Measurements from ENCODE around the gene SMIM10L2A.
"Not testable (repeated sequence)": the region's sequence is repeated elsewhere in the genome, so short reads cannot be mapped to it uniquely, and the experiment has no call there.

SMIM10L2A gene

DNA sequence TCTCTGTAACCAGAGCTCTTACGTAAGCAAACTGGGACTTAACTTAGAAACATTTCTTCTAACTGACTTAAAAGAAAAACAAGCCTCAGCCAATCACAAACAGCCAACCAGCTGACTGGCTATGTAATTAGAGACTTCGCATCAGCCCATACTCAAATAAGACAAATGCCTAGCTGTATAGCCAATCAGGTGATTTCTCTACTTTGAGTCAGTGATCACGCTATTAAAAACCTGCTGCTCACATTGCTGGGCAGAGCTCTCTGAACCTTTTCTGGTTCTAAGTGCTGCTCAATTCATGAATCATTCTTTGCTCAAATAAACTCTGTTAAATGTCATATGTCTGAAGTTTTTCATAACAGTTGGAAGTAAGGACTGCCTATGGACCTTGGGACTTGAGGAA lies 9.9 kb upstream of the SMIM10L2A start:
- no peak for DNase-seq (ENCODE audit: low read depth in 1 of 2, low spot score in 1 of 2)
- TF ChIP-seq, protein P1, sequence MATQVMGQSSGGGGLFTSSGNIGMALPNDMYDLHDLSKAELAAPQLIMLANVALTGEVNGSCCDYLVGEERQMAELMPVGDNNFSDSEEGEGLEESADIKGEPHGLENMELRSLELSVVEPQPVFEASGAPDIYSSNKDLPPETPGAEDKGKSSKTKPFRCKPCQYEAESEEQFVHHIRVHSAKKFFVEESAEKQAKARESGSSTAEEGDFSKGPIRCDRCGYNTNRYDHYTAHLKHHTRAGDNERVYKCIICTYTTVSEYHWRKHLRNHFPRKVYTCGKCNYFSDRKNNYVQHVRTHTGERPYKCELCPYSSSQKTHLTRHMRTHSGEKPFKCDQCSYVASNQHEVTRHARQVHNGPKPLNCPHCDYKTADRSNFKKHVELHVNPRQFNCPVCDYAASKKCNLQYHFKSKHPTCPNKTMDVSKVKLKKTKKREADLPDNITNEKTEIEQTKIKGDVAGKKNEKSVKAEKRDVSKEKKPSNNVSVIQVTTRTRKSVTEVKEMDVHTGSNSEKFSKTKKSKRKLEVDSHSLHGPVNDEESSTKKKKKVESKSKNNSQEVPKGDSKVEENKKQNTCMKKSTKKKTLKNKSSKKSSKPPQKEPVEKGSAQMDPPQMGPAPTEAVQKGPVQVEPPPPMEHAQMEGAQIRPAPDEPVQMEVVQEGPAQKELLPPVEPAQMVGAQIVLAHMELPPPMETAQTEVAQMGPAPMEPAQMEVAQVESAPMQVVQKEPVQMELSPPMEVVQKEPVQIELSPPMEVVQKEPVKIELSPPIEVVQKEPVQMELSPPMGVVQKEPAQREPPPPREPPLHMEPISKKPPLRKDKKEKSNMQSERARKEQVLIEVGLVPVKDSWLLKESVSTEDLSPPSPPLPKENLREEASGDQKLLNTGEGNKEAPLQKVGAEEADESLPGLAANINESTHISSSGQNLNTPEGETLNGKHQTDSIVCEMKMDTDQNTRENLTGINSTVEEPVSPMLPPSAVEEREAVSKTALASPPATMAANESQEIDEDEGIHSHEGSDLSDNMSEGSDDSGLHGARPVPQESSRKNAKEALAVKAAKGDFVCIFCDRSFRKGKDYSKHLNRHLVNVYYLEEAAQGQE (IDR thresholded peaks at IDR 0.05; ENCODE audit: insufficient replicate concordance, low read depth): no peak
- no peak for TF ChIP-seq SPI1 (IDR thresholded peaks at IDR 0.05; ENCODE audit: borderline replicate concordance, low read depth)
- H3K27me3 ChIP-seq (ENCODE audit: insufficient read depth, poor library complexity, severe bottlenecking): no peaks in the 10 kb centered on the region
- H3K4me3 ChIP-seq (replicated peaks; ENCODE audit: insufficient read depth, low read length): no peak overlapping the region
- no peak overlapping the region for H3K27ac ChIP-seq (replicated peaks)

DNA sequence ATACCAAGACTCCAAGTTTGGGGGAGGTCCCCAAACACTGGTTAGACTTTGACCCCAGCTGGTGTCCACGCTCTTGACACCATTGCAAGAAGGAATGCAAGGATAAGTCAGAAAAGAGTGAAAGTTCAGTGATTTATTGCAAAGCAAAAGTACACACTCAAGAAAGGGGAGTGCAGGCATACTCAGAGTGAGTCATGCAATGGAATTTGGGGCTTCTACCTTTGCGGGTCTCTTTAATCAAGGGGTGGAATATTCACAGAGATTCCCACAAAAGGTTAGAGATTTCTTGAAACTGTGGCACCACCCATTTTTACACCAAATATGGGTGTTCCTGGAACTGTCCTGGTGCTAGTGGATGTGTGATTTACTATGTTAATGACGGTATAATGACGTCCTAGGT lies 5.2 kb upstream of the SMIM10L2A start:
- H3K4me3 ChIP-seq (replicated peaks; ENCODE audit: insufficient read depth, low read length): no peak overlapping the region
- H3K27ac ChIP-seq (replicated peaks): no peak overlapping the region
- DNase-seq (ENCODE audit: low read depth in 1 of 2, low spot score in 1 of 2): no peak
- no peak for TF ChIP-seq POLR2AphosphoS5 (IDR thresholded peaks at IDR 0.05; ENCODE audit: low read depth)
- TF ChIP-seq, protein P1 (IDR thresholded peaks at IDR 0.05; ENCODE audit: insufficient replicate concordance, low read depth): no peak
- no peak for TF ChIP-seq CTCF (IDR thresholded peaks at IDR 0.05; ENCODE audit: insufficient read depth, low read length)
- no peaks in the 10 kb centered on the region for H3K27me3 ChIP-seq (ENCODE audit: insufficient read depth, poor library complexity, severe bottlenecking)

DNA sequence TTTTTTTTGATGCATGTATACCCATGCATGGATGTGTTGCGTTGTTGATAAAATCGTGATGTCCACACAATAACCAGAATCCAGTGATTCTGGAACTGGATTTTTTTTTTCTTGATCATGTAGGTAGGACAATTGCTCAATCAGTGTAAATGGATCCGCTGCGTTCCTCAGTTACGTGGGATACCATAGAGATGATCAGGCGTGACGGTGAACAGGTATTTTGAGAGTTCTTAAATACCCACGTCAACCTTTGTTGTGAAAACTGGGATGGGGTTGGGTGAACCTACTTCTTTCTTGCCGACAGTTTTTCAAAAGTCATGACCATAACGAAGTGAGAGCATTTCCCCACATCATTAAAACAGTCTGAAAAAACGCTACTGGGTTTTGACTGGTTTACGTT lies 913 bp upstream of the SMIM10L2A start:
- Histone ChIP-seq H3K27me3 (ENCODE audit: insufficient read depth, poor library complexity, severe bottlenecking) (no peaks in the 10 kb centered on the region), H3K27ac (replicated peaks) (no peak overlapping the region), H3K4me3 (replicated peaks; ENCODE audit: insufficient read depth, low read length) (no peak overlapping the region)
- TF ChIP-seq SPI1 (IDR thresholded peaks at IDR 0.05; ENCODE audit: borderline replicate concordance, low read depth) (no peak), GABPA (IDR thresholded peaks at IDR 0.05; ENCODE audit: low read depth) (no peak), CTCF (IDR thresholded peaks at IDR 0.05; ENCODE audit: insufficient read depth, low read length) (no peak), POLR2AphosphoS5 (IDR thresholded peaks at IDR 0.05; ENCODE audit: low read depth) (no peak)
- TF ChIP-seq, protein P1 (IDR thresholded peaks at IDR 0.05; ENCODE audit: insufficient replicate concordance, low read depth): no peak
- DNase-seq (ENCODE audit: low read depth in 1 of 2, low spot score in 1 of 2): no peak

DNA sequence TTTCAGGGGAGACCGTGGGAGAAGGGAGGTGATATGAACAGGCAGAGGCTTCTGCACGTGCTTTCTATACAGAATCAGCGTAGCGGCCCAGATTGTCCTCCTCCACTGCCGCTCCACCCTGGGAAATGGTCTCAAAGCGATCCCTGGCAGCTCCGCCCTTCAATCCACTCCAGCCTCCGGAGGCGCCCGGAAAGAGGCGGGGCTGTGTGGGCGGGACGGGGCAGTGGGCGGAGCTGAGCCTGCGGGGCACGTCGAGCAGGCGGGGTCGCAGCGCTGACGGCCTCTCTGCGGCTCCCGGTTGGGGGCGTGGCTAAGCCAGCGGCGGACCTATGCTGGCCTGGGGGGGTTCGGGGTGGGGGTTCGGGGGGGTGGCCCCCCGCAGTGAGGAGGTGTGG lies 210 bp upstream of the SMIM10L2A start:
- peak; percentile 43 to 68 for DNase-seq (ENCODE audit: low read depth in 1 of 2, low spot score in 1 of 2)
- no peak overlapping the region for H3K27ac ChIP-seq (replicated peaks)
- H3K4me3 ChIP-seq (replicated peaks; ENCODE audit: insufficient read depth, low read length): peak overlapping the region; percentile 38
- H3K27me3 ChIP-seq (ENCODE audit: insufficient read depth, poor library complexity, severe bottlenecking): no peaks in the 10 kb centered on the region
- TF ChIP-seq CTCF (IDR thresholded peaks at IDR 0.05; ENCODE audit: insufficient read depth, low read length) (no peak), GABPA (IDR thresholded peaks at IDR 0.05; ENCODE audit: low read depth) (no peak), SPI1 (IDR thresholded peaks at IDR 0.05; ENCODE audit: borderline replicate concordance, low read depth) (no peak)
- TF ChIP-seq, protein P1 (IDR thresholded peaks at IDR 0.05; ENCODE audit: insufficient replicate concordance, low read depth): no peak

DNA sequence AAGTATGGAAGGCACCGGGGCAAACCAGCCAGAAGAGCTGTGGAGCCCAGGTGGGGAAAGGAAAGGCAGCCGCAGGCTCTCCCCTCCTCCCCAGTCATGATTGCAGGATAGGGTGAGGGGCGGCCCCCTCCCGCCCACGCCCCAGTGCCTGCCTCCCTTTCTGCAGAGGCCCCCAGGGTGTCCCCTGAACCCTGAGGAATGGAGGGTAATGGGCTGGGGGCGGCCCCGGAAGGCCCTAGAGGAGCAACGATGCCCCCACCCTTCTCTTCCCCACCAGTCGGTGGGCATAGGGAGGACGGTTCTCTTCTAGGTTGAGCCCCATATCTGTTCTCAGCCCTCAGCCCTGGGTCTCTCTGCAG lies 1.0 kb downstream of the SMIM10L2A start:
- not testable (repeated sequence) for DNase-seq (ENCODE audit: low read depth in 1 of 2, low spot score in 1 of 2); H3K4me3 ChIP-seq (replicated peaks; ENCODE audit: insufficient read depth, low read length); H3K27me3 ChIP-seq (ENCODE audit: insufficient read depth, poor library complexity, severe bottlenecking); H3K27ac ChIP-seq (replicated peaks)
